ENCODE data around the gene RABL3. TPM values are rescaled to one million over a fixed set of nuclear protein-coding genes. Genes with fewer than 3 reads are reported as not detected.

The RABL3 gene
- total RNA-seq, 4 donors from 2014 or later = 8.2 to 23.7 (median 19.9) TPM

- Histone ChIP-seq H3K4me1 (no peaks in the 10 kb centered on the region), H3K27ac (no peak overlapping the region), H3K9me3 (no peaks in the 10 kb centered on the region), H3K27me3 (no peaks in the 10 kb centered on the region), H3K4me3 (no peak overlapping the region), H3K36me3 (peaks cover 0 to 8% (median 3%) of the 10 kb centered on the region in 4 donors)
- intact Hi-C loops (cut with DNase I; ENCODE audit: low total_unique reads) (no loop called here), in situ Hi-C loops (cut with MboI; ENCODE audit: low pct_ligation_motif_present in 1 of 4, low pct_unique_long_range_greater_than_20kb in 1 of 4, low sequenced_read_pairs in 3 of 4) (no loop called here)
- no peak for DNase-seq
- no peak for TF ChIP-seq POLR2AphosphoS5 (IDR thresholded peaks at IDR 0.05)
- TF ChIP-seq CTCF (IDR thresholded peaks at IDR 0.05) = no peak
- TF ChIP-seq POLR2A (IDR thresholded peaks at IDR 0.05) = no peak
- TF ChIP-seq EP300 (IDR thresholded peaks at IDR 0.05; ENCODE audit: low read depth) = no peak
- WGBS, 2 donors (ENCODE audit: low coverage in 1 of 2) = 94 to 100% methylated on average over 1 of the region's 1 CpG
Measured at GRCh38 chr3:120710369-120710768, 31.9 kb downstream of the RABL3 start.

- TF ChIP-seq POLR2A (IDR thresholded peaks at IDR 0.05) (no peak), POLR2AphosphoS5 (IDR thresholded peaks at IDR 0.05) (no peak), CTCF (IDR thresholded peaks at IDR 0.05) (no peak), EP300 (IDR thresholded peaks at IDR 0.05; ENCODE audit: low read depth) (no peak)
- Histone ChIP-seq H3K27ac (no peak overlapping the region), H3K4me1 (no peaks in the 10 kb centered on the region), H3K4me3 (no peak overlapping the region), H3K27me3 (no peaks in the 10 kb centered on the region), H3K9me3 (no peaks in the 10 kb centered on the region), H3K36me3 (peaks cover 0 to 23% (median 4%) of the 10 kb centered on the region in 4 donors)
- in situ Hi-C loops (cut with MboI; ENCODE audit: low pct_ligation_motif_present in 1 of 4, low pct_unique_long_range_greater_than_20kb in 1 of 4, low sequenced_read_pairs in 3 of 4) = no loop called here
- no peak for DNase-seq
- intact Hi-C loops (cut with DNase I; ENCODE audit: low total_unique reads) = no loop called here
Measured at GRCh38 chr3:120708408-120708807, 33.9 kb downstream of the RABL3 start.

GRCh38 chr3:120706950-120707349, 35.4 kb downstream of the RABL3 start:
- in situ Hi-C loops (cut with MboI; ENCODE audit: low pct_ligation_motif_present in 1 of 4, low pct_unique_long_range_greater_than_20kb in 1 of 4, low sequenced_read_pairs in 3 of 4) (no loop called here), intact Hi-C loops (cut with DNase I; ENCODE audit: low total_unique reads) (no loop called here)
- Histone ChIP-seq H3K4me3 (no peak overlapping the region), H3K27me3 (no peaks in the 10 kb centered on the region), H3K9me3 (no peaks in the 10 kb centered on the region), H3K36me3 (peaks cover 0 to 23% (median 4%) of the 10 kb centered on the region in 4 donors), H3K27ac (no peak overlapping the region), H3K4me1 (no peaks in the 10 kb centered on the region)
- no peak for DNase-seq
- TF ChIP-seq POLR2A (IDR thresholded peaks at IDR 0.05) (no peak), POLR2AphosphoS5 (IDR thresholded peaks at IDR 0.05) (no peak), CTCF (IDR thresholded peaks at IDR 0.05) (no peak), EP300 (IDR thresholded peaks at IDR 0.05; ENCODE audit: low read depth) (no peak)

- intact Hi-C loops (cut with DNase I; ENCODE audit: low total_unique reads) (no loop called here), in situ Hi-C loops (cut with MboI; ENCODE audit: low pct_ligation_motif_present in 1 of 4, low pct_unique_long_range_greater_than_20kb in 1 of 4, low sequenced_read_pairs in 3 of 4) (no loop called here)
- Histone ChIP-seq H3K27ac (no peak overlapping the region), H3K4me1 (no peaks in the 10 kb centered on the region), H3K36me3 (peaks cover 0 to 23% (median 4%) of the 10 kb centered on the region in 4 donors), H3K9me3 (no peaks in the 10 kb centered on the region), H3K4me3 (no peak overlapping the region), H3K27me3 (no peaks in the 10 kb centered on the region)
- no peak for DNase-seq
- WGBS, 2 donors (ENCODE audit: low coverage in 1 of 2) = 82 to 84% methylated on average over 5 of the region's 5 CpGs
- TF ChIP-seq POLR2AphosphoS5 (IDR thresholded peaks at IDR 0.05) (no peak), POLR2A (IDR thresholded peaks at IDR 0.05) (no peak), CTCF (IDR thresholded peaks at IDR 0.05) (no peak), EP300 (IDR thresholded peaks at IDR 0.05; ENCODE audit: low read depth) (no peak)
Measured at GRCh38 chr3:120705884-120706582, 36.3 kb downstream of the RABL3 start.
